Fibroblast of villous mesenchyme (primary cell): Measurements from ENCODE around the gene CD164. TPM values are rescaled to one million over a fixed set of nuclear protein-coding genes. Genes with fewer than 3 reads are reported as not detected.

Source experiments
- DNase-seq: peaks from one replicate; pipeline ENCODE4 v3.0.0-alpha.2; 2010; ENCODE audit warnings: low read depth
- H3K4me3 ChIP-seq: 2 replicates; pipeline ENCODE4 v1.5.1; 2011; ENCODE audit warnings: low read depth, mild to moderate bottlenecking, low read length
- total RNA-seq: library from RNA; depleted of rRNA; stranded (reverse); fragments of >200 nt; gene quantifications from 2 replicates; pipeline ENCODE4 v1.2.3, GENCODE V29; 2012
- TF ChIP-seq, protein P1 (sequence below): IDR thresholded peaks from 2 replicates; pipeline ENCODE4 v1.5.1; 2012; ENCODE audit warnings: low read depth, mild to moderate bottlenecking, low read length; ENCODE audit not compliant: insufficient read depth

CD164 gene
- total RNA-seq, 1 donor, result 167 TPM

DNA sequence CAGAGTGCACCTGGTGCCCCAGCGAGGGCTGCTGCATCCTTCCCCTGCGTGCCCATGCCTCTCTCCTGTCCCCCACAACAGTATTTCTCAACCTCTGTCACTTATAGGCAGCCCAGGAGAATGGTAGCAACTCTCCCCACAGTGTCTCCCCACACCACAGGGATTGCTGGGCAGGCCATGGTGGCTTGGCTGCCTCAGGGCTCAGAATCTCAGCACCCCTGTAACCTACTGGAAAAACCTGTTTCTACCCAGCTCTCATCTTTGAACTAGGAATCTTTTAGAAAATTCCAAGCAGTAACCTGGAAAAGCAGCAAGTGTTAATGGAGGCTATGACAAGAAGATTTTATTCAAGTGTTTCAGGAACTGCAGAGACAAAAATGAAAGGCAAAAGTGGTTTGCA lies 38.0 kb downstream of the CD164 start:
- H3K4me3 ChIP-seq, result no peak overlapping the region
- DNase-seq, result no peak
- TF ChIP-seq, protein P1, sequence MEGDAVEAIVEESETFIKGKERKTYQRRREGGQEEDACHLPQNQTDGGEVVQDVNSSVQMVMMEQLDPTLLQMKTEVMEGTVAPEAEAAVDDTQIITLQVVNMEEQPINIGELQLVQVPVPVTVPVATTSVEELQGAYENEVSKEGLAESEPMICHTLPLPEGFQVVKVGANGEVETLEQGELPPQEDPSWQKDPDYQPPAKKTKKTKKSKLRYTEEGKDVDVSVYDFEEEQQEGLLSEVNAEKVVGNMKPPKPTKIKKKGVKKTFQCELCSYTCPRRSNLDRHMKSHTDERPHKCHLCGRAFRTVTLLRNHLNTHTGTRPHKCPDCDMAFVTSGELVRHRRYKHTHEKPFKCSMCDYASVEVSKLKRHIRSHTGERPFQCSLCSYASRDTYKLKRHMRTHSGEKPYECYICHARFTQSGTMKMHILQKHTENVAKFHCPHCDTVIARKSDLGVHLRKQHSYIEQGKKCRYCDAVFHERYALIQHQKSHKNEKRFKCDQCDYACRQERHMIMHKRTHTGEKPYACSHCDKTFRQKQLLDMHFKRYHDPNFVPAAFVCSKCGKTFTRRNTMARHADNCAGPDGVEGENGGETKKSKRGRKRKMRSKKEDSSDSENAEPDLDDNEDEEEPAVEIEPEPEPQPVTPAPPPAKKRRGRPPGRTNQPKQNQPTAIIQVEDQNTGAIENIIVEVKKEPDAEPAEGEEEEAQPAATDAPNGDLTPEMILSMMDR, result no peak

GRCh38 chr6:109343518-109343917 lies 38.7 kb downstream of the CD164 start:
- H3K4me3 ChIP-seq, result no peak overlapping the region
- no peak for DNase-seq
- TF ChIP-seq, protein P1, result no peak

DNA sequence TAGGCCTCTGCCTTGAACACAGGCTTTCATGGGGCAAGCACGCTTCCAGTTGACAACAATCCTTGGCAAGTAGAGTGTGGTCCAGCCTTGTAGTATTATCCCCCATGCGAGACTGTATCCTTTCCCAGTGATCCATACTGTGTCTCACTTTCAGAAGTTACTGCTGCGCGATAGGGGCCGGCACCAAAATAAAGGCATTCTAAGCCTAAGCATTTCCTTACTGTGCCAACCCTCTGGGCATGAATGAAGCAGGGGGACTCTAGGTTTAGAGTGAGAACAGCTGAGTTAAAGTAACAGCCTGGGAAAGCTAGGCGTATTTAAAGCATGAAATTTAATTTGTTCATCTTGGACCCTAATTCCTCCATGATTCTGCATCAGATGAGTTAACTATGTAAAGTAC lies 39.4 kb downstream of the CD164 start:
- DNase-seq, result no peak
- TF ChIP-seq, protein P1, result no peak
- H3K4me3 ChIP-seq, result no peak overlapping the region

DNA sequence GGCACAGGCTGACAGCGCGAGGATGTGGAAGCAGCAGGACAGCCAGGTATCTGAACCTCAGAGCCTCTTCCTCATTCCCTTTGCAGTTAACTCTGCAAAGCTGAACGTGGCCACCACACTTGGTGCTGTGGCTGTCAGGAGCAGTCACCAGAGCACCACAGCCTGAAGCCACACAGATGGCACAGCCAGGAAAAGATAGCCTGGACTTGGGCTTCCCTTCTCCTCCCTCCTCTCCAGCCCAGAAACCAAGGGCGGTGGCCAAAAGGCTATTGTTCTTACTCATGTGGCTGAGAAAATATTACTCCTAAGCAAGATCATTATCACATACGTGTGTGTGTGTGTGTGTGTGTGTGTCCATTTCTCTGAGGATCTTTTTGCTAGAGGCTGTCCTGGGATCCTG lies 39.8 kb downstream of the CD164 start:
- H3K4me3 ChIP-seq, result no peak overlapping the region
- no peak for DNase-seq
- TF ChIP-seq, protein P1, result no peak

- no peak for DNase-seq
- TF ChIP-seq, protein P1, result no peak
- no peak overlapping the region for H3K4me3 ChIP-seq
Observed at GRCh38 chr6:109340811-109341210, 41.5 kb downstream of the CD164 start.

DNA sequence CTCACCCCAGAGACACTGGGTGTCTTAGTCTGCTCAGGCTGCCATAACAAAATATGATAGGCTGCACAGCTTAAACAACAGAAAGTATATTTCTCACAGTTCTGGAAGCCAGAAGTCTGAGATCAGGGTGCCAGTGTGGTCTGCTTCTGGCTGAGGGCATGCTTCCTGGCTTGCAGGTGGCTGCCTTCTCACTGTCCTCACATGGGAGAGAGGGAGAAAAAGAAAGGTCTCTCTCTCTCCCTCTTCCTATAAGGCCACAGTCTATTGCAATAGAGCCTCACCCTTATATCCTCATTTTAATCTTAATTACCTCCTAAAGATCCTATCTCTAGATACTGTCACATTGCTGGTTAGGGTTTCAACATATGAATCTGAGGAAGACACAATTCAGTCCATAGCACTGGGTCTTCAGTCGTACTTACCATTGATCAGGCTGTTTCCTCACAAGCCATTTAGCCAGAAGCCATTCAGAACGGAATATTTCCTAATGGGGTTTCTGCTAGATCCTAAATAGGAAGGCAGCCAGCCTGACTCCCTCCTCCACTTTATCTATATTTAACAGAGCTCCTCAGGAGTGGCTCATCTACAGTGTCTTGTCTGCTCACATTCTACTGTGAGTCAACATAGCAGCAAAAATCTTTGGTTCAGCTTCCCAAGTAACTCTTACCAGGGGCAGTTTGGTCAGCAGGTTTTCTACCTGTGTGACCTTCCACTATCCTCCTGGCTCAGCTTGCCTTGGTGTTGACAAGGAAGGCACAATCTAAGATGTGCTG lies 42.2 kb downstream of the CD164 start:
- H3K4me3 ChIP-seq, result no peak overlapping the region
- no peak for DNase-seq

More for the DNA sequence above, 42.2 kb downstream of the CD164 start:
- TF ChIP-seq, protein P1, result no peak
